Upper lobe of left lung (tissue), 6 donors: ENCODE results near the gene DLGAP4. TPM values are rescaled to one million over a fixed set of nuclear protein-coding genes. Genes with fewer than 3 reads are reported as not detected.

ENCODE experiments used
- ATAC-seq, 2 donors: fragments of 200-7000 bp; cut with Tn5 transposase; one replicate each; pipeline ENCODE4 v1.9.1; 2022; ENCODE audit warnings: mild to moderate bottlenecking in 2 of 2, moderate library complexity in 2 of 2; ENCODE audit not compliant: low FRiP score in 2 of 2
- DNase-seq, 2 donors: peaks; one replicate each; pipeline ENCODE4 v3.0.0-alpha.2; 2019 to 2020
- H3K27ac ChIP-seq, 4 donors: fragments of 200-600 bp; sonication (generic); one replicate each; pipeline ENCODE4 v1.5.1; 2016 to 2019
- H3K27me3 ChIP-seq, 4 donors: fragments of 200-600 bp; sonication (generic); one replicate each; pipeline ENCODE4 v1.5.1; 2017 to 2019
- H3K36me3 ChIP-seq, 4 donors: fragments of 200-600 bp; sonication (generic); one replicate each; pipeline ENCODE4 v1.5.1; 2016 to 2019
- H3K4me1 ChIP-seq, 4 donors: fragments of 200-600 bp; sonication (generic); one replicate each; pipeline ENCODE4 v1.5.1; 2018 to 2019
- H3K4me3 ChIP-seq, 4 donors: fragments of 200-600 bp; sonication (generic); one replicate each; pipeline ENCODE4 v1.5.1; 2017 to 2019; ENCODE audit warnings: mild to moderate bottlenecking in 2 of 4, moderate library complexity in 1 of 4
- H3K9me3 ChIP-seq, 4 donors: fragments of 200-600 bp; sonication (generic); one replicate each; pipeline ENCODE4 v1.5.1; 2018 to 2019
- EP300 ChIP-seq, 4 donors: sonication (generic); formaldehyde crosslinking; IDR thresholded peaks; one replicate each; pipeline ENCODE4 v1.5.1; 2017; ENCODE audit warnings: antibody characterized with exemption in 4 of 4, control low read depth in 2 of 4
- POLR2A ChIP-seq, 4 donors: fragments of 450-650 bp; IDR thresholded peaks; one replicate each; pipeline ENCODE4 v1.5.1; 2016 to 2017; ENCODE audit warnings: antibody characterized with exemption in 4 of 4, mild to moderate bottlenecking in 2 of 4
- POLR2AphosphoS5 ChIP-seq, 2 donors: sonication (generic); formaldehyde crosslinking; IDR thresholded peaks; one replicate each; pipeline ENCODE4 v1.5.1; 2017; ENCODE audit warnings: antibody characterized with exemption in 2 of 2
- WGBS, 2 donors: methylation state at CpG; one replicate each; pipeline ENCODE4 v1.1.5; 2017 to 2018; 5-methylcytosine and 5-hydroxymethylcytosine counted together
- total RNA-seq, 6 donors: library from RNA; depleted of rRNA in 4 of 6; stranded (reverse); fragments of >200 nt in 4 of 6; gene quantifications; one replicate each; pipeline versions ENCODE4 v1.1.0 to v1.2.1, GENCODE V29; 2016 to 2021
- TF ChIP-seq, protein P1 (sequence below), 6 experiments: fragments of 450-650 bp in 4 of 6; fragments of 200-600 bp in 2 of 6; sonication (generic) in 2 of 6; IDR thresholded peaks; one replicate each; pipeline ENCODE4 v1.5.1; 2016 to 2019; ENCODE audit warnings: antibody characterized with exemption in 6 of 6
- donor health status: DM: no; HTN: no; CAD: no; lungs with moderate emphysema.
- donor health status: DM: no; HTN: yes; CAD: no; lungs with severe emphysema.

DLGAP4 gene
- total RNA-seq, 6 donors from 2014 or later = 31.5 to 92.0 (median 49.9) TPM

DNA sequence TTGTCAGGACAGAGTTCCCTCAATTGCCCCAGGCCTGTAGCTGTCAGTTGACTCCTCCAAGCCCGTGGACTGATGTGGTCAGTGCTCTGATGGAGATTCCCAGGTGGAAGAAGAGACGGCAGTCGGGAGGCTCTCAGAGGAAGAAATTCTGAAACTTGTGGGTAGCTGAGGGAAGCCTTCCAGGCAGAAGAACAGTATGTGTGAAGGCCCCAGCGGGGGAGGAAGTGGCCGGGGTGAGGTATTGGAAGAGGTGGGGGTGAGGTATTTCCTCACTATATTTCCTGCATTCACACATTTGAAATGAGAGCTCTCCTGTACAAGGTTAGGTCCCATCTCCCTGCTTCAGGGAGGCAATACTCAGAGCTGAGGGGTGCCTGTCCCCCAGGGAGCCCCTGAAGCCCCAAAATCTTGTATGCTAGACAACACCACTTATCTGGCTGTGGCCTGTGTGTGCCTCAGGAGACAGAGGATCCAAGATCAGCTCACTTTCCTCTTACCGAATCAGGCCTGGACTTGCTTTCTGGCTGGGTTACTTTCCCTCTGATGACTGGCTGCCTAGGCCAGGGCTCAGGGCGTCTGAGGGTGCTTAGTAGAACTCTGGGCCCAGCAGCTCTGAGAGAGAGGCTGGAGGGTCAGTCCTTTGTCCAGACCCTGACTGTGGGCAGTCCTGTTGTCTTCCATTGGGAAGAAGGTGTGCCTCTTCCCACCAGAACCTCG is 185.9 kb downstream of the DLGAP4 start:
- peak in 1 of 2 donors; percentile 45 for DNase-seq
- WGBS, 2 donors = 19 to 38% methylated on average over 6 to 8 of the region's 8 CpGs
- H3K4me1 ChIP-seq = peaks cover 26 to 55% (median 41%) of the 10 kb centered on the region in 4 donors
- no peak overlapping the region for H3K4me3 ChIP-seq
- H3K27me3 ChIP-seq = no peaks in the 10 kb centered on the region
- ATAC-seq = peak in 1 of 2 donors; percentile 46
- peak overlapping the region; percentile 37 to 76 (median 60) for H3K27ac ChIP-seq
- H3K9me3 ChIP-seq = no peaks in the 10 kb centered on the region
- TF ChIP-seq POLR2AphosphoS5 (IDR thresholded peaks at IDR 0.05) = no peak
- no peak for TF ChIP-seq POLR2A (IDR thresholded peaks at IDR 0.05)
- TF ChIP-seq, protein P1, sequence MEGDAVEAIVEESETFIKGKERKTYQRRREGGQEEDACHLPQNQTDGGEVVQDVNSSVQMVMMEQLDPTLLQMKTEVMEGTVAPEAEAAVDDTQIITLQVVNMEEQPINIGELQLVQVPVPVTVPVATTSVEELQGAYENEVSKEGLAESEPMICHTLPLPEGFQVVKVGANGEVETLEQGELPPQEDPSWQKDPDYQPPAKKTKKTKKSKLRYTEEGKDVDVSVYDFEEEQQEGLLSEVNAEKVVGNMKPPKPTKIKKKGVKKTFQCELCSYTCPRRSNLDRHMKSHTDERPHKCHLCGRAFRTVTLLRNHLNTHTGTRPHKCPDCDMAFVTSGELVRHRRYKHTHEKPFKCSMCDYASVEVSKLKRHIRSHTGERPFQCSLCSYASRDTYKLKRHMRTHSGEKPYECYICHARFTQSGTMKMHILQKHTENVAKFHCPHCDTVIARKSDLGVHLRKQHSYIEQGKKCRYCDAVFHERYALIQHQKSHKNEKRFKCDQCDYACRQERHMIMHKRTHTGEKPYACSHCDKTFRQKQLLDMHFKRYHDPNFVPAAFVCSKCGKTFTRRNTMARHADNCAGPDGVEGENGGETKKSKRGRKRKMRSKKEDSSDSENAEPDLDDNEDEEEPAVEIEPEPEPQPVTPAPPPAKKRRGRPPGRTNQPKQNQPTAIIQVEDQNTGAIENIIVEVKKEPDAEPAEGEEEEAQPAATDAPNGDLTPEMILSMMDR (IDR thresholded peaks at IDR 0.05) = no peak
- TF ChIP-seq EP300 (IDR thresholded peaks at IDR 0.05) = no peak
- H3K36me3 ChIP-seq = peaks cover 2 to 20% (median 8%) of the 10 kb centered on the region in 4 donors

DNA sequence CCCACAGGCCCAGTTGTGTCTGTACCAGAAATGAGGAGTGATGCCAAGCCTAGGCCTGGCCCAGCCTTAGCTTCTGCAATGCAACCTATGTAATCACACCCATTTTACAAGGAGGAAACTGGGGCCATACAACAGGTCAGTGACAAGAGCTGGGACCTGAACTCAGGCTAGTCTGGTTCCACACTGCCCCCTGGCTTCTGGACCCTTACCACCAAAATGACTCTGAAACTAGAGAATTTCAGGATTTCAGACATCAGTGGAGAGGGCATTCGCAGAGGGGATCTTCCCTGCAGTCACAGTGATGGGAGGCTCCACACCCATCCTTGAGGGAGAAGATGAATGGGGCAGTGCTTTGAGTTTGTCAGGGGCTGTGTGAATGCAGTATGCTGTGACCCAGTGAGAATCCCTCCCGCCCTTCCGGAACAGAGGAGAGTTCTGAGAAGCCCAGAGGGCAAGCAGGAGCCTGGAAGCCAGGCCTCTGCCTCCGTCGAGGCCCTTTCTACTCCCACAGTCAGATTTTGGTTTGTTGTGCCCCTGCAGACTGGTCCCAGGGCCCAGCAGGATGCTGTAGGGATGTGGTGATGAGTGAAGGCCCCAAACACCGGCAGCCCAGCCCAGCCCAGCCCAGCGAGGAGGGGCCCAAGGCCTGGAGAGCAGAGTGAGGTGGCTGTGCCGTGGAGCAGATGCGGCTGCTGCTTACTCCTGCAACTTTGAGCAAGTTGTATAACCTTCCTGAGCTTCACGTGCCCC is 187.1 kb downstream of the DLGAP4 start:
- Histone ChIP-seq H3K27me3 (no peaks in the 10 kb centered on the region), H3K4me1 (peaks cover 26 to 52% (median 39%) of the 10 kb centered on the region in 4 donors), H3K36me3 (peaks cover 13 to 32% (median 19%) of the 10 kb centered on the region in 4 donors), H3K27ac (peak overlapping the region; percentile 5 to 76 (median 42)), H3K9me3 (no peaks in the 10 kb centered on the region), H3K4me3 (no peak overlapping the region)
- 62 to 80% methylated on average over 3 to 10 of the region's 10 CpGs for WGBS, 2 donors
- no peak for TF ChIP-seq POLR2AphosphoS5 (IDR thresholded peaks at IDR 0.05)
- TF ChIP-seq, protein P1 (IDR thresholded peaks at IDR 0.05) = peak in 2 of 6 experiments; percentile 17 to 41
- peak; percentile 32 to 62 for DNase-seq
- peak in 1 of 2 donors; percentile 11 for ATAC-seq

DNA sequence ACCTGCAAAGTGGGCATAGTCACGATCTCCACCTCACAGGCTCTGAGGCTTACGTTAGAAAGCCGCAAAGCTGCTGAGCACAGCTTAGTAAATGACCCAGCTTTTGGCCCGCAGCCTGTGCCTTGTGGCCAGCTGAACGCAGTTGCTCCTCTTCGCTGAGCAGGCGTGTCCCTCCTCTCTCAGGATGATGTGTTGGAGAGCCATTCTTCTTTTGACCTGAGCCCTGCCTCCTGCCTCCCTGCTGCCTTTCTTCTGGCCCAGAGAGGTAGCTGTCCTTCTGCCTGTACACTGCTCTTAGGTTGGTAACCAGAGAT is 187.6 kb downstream of the DLGAP4 start:
- TF ChIP-seq POLR2A (IDR thresholded peaks at IDR 0.05) = no peak
- no peak for TF ChIP-seq EP300 (IDR thresholded peaks at IDR 0.05)
- TF ChIP-seq, protein P1 (IDR thresholded peaks at IDR 0.05) = no peak
- TF ChIP-seq POLR2AphosphoS5 (IDR thresholded peaks at IDR 0.05) = no peak
- Histone ChIP-seq H3K9me3 (no peaks in the 10 kb centered on the region), H3K27ac (peak overlapping the region; percentile 5 to 76 (median 42)), H3K36me3 (peaks cover 13 to 37% (median 21%) of the 10 kb centered on the region in 4 donors), H3K4me3 (no peak overlapping the region), H3K27me3 (no peaks in the 10 kb centered on the region), H3K4me1 (peaks cover 26 to 52% (median 39%) of the 10 kb centered on the region in 4 donors)
- peak in 1 of 2 donors; percentile 80 for ATAC-seq
- WGBS, 2 donors = 79 to 83% methylated on average over 3 to 7 of the region's 7 CpGs
- DNase-seq = no peak

DNA sequence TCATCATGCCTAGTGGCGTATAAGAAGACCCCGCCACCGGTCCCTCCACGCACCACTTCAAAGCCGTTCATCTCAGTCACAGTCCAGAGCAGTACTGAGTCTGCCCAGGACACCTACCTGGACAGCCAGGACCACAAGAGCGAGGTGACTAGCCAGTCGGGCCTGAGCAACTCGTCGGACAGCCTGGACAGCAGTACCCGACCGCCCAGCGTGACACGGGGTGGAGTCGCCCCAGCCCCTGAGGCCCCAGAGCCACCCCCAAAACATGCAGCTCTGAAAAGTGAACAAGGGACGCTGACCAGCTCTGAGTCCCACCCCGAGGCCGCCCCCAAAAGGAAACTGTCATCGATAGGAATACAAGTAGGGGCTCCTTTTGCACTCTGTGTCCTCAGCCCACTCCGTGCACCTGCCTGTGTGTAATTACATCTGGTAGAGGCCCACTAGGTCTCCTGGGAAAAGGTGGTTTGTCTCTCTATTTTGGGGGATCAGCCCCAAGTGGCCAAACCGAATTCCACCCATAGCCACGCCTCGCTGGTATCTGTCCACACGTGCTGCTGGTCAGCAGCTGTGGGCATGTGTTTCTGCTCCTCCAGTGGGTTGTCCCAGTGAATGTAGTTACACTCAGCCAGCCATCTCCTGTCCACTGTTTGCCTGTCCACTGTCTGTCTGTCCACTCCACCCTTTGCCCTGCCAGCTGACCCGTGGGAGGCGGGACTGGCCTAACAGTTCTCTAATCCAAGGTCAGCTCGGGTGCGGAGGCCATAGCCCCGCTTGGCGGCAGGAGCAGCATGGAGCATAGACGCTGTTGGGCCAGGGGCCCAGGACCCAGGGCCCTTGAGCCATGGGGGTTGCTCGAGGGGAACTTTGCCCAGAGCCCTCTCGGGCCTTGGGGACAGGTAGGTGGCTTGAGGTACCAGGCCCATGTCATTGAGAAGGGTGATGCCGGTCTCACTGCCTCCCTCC is 190.8 kb downstream of the DLGAP4 start:
- Histone ChIP-seq H3K27me3 (no peaks in the 10 kb centered on the region), H3K36me3 (peaks cover 20 to 69% (median 45%) of the 10 kb centered on the region in 4 donors), H3K4me1 (peaks cover 14 to 27% (median 22%) of the 10 kb centered on the region in 4 donors), H3K4me3 (no peak overlapping the region), H3K27ac (peak overlapping the region in 2 of 4 donors; percentile 31 to 42), H3K9me3 (no peaks in the 10 kb centered on the region)
- DNase-seq = peak in 1 of 2 donors; percentile 62
- TF ChIP-seq EP300 (IDR thresholded peaks at IDR 0.05) = no peak
- no peak for TF ChIP-seq POLR2AphosphoS5 (IDR thresholded peaks at IDR 0.05)
- ATAC-seq = no peak
- WGBS, 2 donors = 95 to 96% methylated on average over 10 to 32 of the region's 33 CpGs
